Measurements from ENCODE around the gene CDH9.
"Not testable (repeated sequence)": the region's sequence is repeated elsewhere in the genome, so short reads cannot be mapped to it uniquely, and the experiment has no call there.

Gene CDH9

DNA sequence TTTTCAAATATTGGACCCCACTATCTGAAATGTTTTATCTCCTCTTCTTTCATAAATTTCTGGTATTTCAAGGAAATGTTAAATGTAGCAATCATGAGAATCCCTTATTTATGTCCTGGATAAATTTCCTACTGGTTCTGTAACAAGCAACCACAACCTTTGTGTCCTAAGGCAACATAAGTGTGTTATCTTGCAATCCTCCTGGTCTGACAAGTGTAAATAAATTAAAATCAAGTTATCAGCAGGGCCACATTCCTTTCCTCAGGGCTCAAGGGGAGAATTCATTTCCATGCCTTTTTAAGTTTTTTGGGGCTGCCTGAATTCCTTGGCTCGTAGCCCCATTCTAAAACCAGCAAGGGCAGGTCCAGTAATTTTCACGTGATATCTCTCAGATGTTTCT, 83.2 kb downstream of the CDH9 start:
- DNase-seq (ENCODE audit: low read depth in 2 of 2) = no peak

DNA sequence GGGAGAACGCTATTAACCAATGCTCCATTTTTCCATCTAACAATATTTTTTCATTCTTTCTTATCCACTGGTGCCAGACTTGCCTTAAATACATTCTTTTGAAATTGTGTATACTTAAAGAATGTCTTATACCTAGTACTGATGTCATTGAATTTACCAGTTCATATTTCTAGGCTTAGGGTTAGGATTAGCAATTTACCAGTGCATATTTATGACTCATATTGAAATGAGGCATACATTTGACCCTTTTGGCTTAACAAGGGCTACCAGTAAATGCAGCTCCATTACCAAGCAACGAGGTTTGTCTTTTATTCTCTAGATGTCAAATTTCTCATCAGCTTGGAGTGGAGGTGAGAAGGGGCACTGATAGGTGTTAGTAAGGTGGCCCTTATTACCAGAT, 89.5 kb downstream of the CDH9 start:
- no peak for DNase-seq (ENCODE audit: low read depth in 2 of 2)

- no peak for DNase-seq (ENCODE audit: low read depth in 2 of 2)
These were observed 92.5 kb downstream of the CDH9 start for GRCh38 chr5:26945901-26946300.

- DNase-seq (ENCODE audit: low read depth in 2 of 2) = no peak
These were observed 95.9 kb downstream of the CDH9 start for GRCh38 chr5:26942481-26942880.

DNA sequence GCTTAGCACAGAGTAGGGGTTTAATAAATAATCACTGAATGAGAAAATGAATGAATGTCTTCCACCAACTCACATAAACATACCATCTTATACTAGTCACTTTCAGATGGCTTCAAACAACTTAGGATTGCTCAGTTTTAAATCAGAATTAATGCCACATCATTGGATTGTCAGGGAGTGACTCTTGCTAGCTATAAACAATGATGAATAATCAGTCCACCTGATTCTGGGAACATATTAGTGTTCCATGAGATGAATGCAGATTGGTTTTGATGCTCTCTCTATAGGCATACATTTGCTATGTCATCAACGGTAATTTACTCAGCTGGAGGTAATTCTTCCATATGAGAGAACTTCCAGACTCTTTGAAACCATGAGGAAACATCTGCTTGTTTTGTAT, 97.4 kb downstream of the CDH9 start:
- no peak for DNase-seq (ENCODE audit: low read depth in 2 of 2)

GRCh38 chr5:26932238-26932637, 106.1 kb downstream of the CDH9 start:
- no peak for DNase-seq (ENCODE audit: low read depth in 2 of 2)

DNA sequence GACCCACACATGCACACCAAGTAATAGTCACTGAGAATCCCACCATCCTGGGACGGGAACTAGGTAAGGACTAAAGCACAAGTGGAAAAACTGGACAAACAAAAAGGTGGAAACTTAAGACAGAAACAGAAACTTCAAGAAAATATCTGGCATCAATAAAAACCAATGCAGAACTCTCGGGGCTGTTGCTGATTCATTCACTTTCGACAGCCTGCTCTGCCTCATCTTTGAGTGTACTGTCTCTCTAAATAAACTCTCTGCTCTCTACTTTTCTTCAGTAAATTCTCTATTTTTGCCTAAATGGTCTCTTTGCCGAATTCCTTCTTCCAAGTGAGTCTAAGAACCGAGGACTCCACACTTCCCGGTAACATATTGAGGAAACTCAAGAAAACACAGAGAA, 116.9 kb downstream of the CDH9 start:
- DNase-seq (ENCODE audit: low read depth in 2 of 2) = no peak

- DNase-seq (ENCODE audit: low read depth in 2 of 2) = no peak
These were observed 134.9 kb downstream of the CDH9 start for GRCh38 chr5:26903469-26903868.

GRCh38 chr5:26894719-26895263, 143.6 kb downstream of the CDH9 start:
- DNase-seq (ENCODE audit: low read depth in 2 of 2) = no peak

DNA sequence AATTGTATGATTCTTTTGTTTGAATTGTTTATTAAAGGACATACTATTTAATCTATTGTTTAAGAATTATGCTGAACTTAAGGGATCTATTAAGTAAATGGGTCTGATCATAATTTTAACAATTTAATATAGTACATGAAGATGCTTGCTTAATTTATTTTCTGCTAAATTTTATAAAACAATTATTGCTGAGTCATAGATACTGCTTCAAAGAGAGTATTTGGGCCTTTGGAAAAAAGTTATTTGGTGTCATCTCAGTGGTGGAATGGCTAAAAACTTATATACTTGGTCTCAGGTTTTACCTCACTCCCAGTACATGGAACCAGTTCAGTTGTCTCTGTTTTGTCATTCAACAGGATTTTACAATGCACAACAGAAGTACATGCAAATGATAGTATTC, 145.3 kb downstream of the CDH9 start:
- no peak for DNase-seq (ENCODE audit: low read depth in 2 of 2)

- no peak for DNase-seq (ENCODE audit: low read depth in 2 of 2)
These were observed 148.6 kb downstream of the CDH9 start for GRCh38 chr5:26889815-26890214.

- DNase-seq (ENCODE audit: low read depth in 2 of 2) = no peak
These were observed 153.9 kb downstream of the CDH9 start for GRCh38 chr5:26884481-26884880.

DNA sequence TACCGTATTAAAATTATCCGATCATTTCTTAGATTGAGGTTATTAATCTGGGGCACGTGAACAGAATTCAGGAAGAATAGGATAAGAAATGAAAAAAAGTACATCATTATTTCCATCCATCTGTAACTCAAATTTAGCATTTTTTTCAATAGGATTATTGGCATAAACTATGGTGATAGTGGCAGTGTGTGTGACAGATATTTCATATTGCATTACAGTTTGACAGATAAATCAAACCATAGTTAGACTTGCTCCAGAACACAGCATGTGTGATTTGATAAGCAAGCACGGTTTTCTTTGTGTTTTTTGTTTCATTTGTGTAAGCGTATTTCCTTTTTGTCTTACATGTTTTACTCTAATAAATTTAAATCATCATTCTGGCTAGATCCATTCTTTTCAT, 155.0 kb downstream of the CDH9 start:
- no peak for DNase-seq (ENCODE audit: low read depth in 2 of 2)

GRCh38 chr5:26881901-26882300, 156.5 kb downstream of the CDH9 start:
- DNase-seq (ENCODE audit: low read depth in 2 of 2) = no peak

- no peak for DNase-seq (ENCODE audit: low read depth in 2 of 2)
These were observed 161.2 kb downstream of the CDH9 start for GRCh38 chr5:26877154-26877553.

DNA sequence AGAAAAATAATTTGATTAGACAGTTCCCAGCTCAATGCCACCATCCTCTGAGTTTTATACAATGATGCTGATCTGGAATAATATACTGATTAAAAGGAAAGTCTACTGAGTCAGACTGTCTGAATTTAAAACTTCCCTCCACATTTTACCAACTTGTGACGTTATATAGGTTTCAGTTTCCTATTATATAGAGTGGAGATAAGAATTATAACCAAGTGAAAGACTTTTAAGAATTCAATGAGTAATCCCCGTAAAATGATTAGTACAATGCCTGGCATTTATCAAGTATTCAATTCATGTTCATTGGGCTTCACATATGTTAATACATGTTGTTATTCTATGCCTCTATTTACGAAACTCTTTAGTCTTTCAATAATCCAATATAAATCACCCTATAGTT, 166.0 kb downstream of the CDH9 start:
- DNase-seq (ENCODE audit: low read depth in 2 of 2) = no peak

GRCh38 chr5:26869781-26870180, 168.6 kb downstream of the CDH9 start:
- no peak for DNase-seq (ENCODE audit: low read depth in 2 of 2)

DNA sequence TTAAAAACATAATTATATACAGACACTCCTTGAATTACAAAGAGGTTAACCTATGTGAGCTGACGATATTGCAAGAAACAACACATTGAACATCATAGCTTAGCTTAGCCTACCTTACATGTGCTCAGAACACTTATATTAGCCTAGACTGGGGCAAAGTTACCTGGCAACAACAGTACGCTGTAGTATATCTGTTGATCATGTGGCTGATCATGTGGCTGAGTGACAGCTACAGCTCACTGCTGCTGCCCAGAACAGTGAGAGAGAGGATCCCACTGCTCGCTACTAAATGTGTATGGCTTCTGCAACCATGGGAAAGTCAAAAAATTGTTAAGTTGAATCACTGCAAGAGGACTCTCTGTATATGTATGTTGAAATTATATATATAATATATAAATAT, 169.9 kb downstream of the CDH9 start:
- no peak for DNase-seq (ENCODE audit: low read depth in 2 of 2)

DNA sequence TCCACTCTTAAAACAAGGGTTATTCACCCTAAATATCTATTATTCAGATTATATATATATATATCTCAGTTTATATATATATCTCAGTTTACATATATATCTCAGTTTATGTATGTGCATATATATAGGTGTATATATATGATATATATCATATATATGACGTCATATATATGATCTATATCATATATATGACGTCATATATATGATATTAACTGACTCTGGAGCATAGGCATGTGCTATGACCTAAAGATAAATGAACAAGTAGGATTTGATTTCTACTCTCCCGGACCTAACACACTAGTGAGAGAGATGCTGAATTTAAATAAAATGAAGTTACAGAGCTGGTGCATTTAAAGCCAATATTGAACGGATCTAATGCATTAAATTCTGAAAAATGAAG, 174.3 kb downstream of the CDH9 start:
- DNase-seq (ENCODE audit: low read depth in 2 of 2) = no peak

- no peak for DNase-seq (ENCODE audit: low read depth in 2 of 2)
These were observed 182.1 kb downstream of the CDH9 start for GRCh38 chr5:26856238-26856637.

DNA sequence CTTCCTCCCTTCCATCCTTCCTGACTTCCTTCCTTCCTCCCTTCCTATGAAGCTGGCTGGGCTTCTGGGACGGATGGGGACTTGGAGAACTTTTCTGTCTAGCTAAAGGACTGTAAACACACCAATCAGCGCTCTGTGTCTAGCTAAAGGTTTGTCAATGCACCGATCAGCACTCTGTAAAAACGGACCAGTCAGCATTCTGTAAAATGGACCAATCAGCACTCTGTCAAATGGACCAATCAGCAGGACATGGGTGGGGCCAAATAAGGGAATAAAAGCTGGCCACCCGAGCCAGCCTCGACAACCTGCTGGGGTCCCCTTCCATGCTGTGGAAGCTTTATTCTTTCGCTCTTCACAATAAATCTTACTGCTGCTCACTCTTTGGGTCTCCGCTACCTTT, 185.9 kb downstream of the CDH9 start:
- DNase-seq (ENCODE audit: low read depth in 2 of 2) = not testable (repeated sequence)

- no peak for DNase-seq (ENCODE audit: low read depth in 2 of 2)
These were observed 191.2 kb downstream of the CDH9 start for GRCh38 chr5:26847041-26847736.

DNA sequence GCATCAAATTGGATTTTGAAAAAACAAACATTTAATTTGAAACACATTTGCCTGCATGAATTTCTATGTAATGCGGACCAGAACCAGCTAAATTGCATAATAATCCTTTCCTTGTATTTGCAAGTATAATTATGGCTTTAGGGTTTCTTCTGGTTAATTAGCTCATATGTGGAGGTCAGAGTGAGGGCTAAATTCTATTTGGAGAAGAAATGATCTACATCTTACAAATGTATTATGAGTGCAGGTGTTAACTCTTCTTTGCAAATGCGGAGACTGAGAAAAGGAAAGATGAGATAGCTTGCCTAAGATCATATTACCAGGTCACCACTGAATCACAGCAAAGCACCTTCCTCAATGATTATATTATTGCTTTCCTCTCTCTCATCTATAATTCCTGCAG, 194.7 kb downstream of the CDH9 start:
- no peak for DNase-seq (ENCODE audit: low read depth in 2 of 2)

- DNase-seq (ENCODE audit: low read depth in 2 of 2) = no peak
These were observed 204.8 kb downstream of the CDH9 start for GRCh38 chr5:26833596-26833995.
